Measurements from ENCODE around the gene SMARCC1. TPM values are rescaled to one million over a fixed set of nuclear protein-coding genes. Genes with fewer than 3 reads are reported as not detected.

The SMARCC1 gene
- total and polyA plus RNA-seq, 7 donors, result 10.7 to 54.3 (median 31.9) TPM

- Histone ChIP-seq H3K9me3 (no peaks in the 10 kb centered on the region), H3K4me1 (no peaks in the 10 kb centered on the region), H3K4me3 (no peak overlapping the region), H3K27ac (no peak overlapping the region), H3K27me3 (ENCODE audit: insufficient read depth in 3 of 3, low read length in 2 of 3) (no peaks in the 10 kb centered on the region), H3K36me3 (ENCODE audit: insufficient read depth in 1 of 2, low read depth in 1 of 2) (no peaks in the 10 kb centered on the region)
- TF ChIP-seq CTCF (IDR thresholded peaks at IDR 0.05), result no peak
- WGBS, 3 donors, result 87 to 92% (median 88%) methylated on average over 9 of the region's 9 CpGs
- intact Hi-C loops (cut with DNase I), result no loop called here
- DNase-seq (no peak), ATAC-seq (no peak)
Measured at GRCh38 chr3:47566667-47567066, 215.0 kb downstream of the SMARCC1 start.

DNA sequence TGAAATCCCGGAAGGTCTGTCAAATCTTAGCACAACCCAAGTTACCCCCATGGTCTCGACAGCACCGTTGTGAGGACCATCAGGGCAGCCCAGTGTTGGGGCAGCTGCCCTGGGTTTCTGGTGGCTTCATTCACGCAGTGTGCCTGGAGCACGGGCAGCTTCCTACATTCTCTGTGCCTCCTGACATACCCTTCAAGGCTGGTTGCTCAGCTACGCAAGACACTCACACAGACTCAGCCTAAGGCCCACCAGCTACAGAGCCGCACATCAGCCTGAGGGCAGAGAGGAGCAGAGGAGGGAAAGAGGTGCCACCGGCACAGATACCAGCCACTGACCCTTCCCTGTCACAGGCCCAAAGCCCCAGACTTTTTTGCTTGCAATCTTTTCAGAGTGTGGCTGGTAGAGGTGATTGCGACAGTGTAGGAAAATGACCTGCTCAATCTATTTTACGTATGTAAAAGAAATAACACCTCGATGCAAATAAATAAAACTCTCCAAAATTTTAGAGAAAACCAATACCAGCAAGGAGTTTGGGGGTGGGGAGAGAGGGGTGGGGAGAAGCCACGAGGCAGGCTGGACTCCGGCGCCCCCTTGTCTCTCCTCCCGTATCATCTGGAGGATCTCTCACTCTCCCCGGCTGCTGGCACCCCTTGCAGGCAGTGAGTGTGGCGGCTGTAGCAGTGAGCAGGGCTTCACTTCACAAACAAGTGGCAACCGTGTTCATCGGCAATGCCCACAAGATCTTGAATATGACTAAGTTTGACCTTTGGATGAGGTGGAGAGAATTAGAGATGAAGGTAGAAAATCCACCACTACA, 215.8 kb downstream of the SMARCC1 start:
- Histone ChIP-seq H3K27ac (no peak overlapping the region), H3K9me3 (no peaks in the 10 kb centered on the region), H3K4me3 (no peak overlapping the region), H3K36me3 (ENCODE audit: insufficient read depth in 1 of 2, low read depth in 1 of 2) (no peaks in the 10 kb centered on the region), H3K27me3 (ENCODE audit: insufficient read depth in 3 of 3, low read length in 2 of 3) (no peaks in the 10 kb centered on the region), H3K4me1 (no peaks in the 10 kb centered on the region)
- no peak for ATAC-seq
- whole genome bisulfite sequencing, 3 donors, result 75 to 82% (median 77%) methylated on average over 19 of the region's 19 CpGs
- TF ChIP-seq CTCF (IDR thresholded peaks at IDR 0.05), result no peak
- DNase-seq, result no peak
- intact Hi-C loops (cut with DNase I), result no loop called here

- Histone ChIP-seq H3K36me3 (ENCODE audit: insufficient read depth in 1 of 2, low read depth in 1 of 2) (no peaks in the 10 kb centered on the region), H3K4me1 (no peaks in the 10 kb centered on the region), H3K4me3 (no peak overlapping the region), H3K9me3 (no peaks in the 10 kb centered on the region), H3K27me3 (ENCODE audit: insufficient read depth in 3 of 3, low read length in 2 of 3) (no peaks in the 10 kb centered on the region), H3K27ac (no peak overlapping the region)
- DNase-seq (no peak), ATAC-seq (no peak)
- WGBS, 3 donors, result 91 to 94% (median 93%) methylated on average over 2 of the region's 2 CpGs
- intact Hi-C loops (cut with DNase I), result no loop called here
- no peak for TF ChIP-seq CTCF (IDR thresholded peaks at IDR 0.05)
Measured at GRCh38 chr3:47556351-47556750, 225.3 kb downstream of the SMARCC1 start.

DNA sequence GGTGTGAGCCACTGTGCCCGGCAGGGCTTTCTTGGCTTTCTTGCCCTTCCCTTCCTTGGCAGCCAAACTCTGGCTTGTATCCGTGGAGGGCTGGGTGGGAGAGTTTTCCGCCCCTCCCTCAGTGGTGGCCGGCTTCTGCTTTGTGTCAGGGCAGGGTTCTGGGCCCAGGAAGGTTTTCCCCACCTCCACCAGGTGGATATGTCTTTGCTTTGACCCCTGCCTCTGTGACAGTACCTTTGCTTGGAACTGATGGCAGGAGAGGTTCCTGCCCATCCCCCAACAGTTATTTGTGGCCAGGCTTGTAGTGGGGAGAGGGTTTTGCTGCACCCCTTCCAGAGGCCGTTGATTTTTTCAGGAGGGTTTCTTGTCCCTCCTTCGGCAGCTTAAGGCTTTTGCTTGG, 227.4 kb downstream of the SMARCC1 start:
- WGBS, 3 donors, result 68 to 75% (median 71%) methylated on average over 6 of the region's 6 CpGs

More for the DNA sequence above, 227.4 kb downstream of the SMARCC1 start:
- Histone ChIP-seq H3K4me3 (no peak overlapping the region), H3K36me3 (ENCODE audit: insufficient read depth in 1 of 2, low read depth in 1 of 2) (no peaks in the 10 kb centered on the region), H3K9me3 (no peaks in the 10 kb centered on the region), H3K4me1 (no peaks in the 10 kb centered on the region), H3K27me3 (ENCODE audit: insufficient read depth in 3 of 3, low read length in 2 of 3) (no peaks in the 10 kb centered on the region), H3K27ac (no peak overlapping the region)
- DNase-seq, result no peak
- intact Hi-C loops (cut with DNase I), result no loop called here
- ATAC-seq, result no peak
- no peak for TF ChIP-seq CTCF (IDR thresholded peaks at IDR 0.05)
